GM18873 (cell line): Measurements from ENCODE around the gene TMEM255B.
"Not testable (repeated sequence)": the region's sequence is repeated elsewhere in the genome, so short reads cannot be mapped to it uniquely, and the experiment has no call there.

Experiments used
- ATAC-seq: cut with Tn5 transposase; IDR thresholded peaks from one replicate; pipeline ENCODE4 v1.9.1; 2021; ENCODE audit warnings: mild to moderate bottlenecking, moderate library complexity, moderate number of reproducible peaks; ENCODE audit not compliant: unreplicated experiment, low FRiP score

The TMEM255B gene

DNA sequence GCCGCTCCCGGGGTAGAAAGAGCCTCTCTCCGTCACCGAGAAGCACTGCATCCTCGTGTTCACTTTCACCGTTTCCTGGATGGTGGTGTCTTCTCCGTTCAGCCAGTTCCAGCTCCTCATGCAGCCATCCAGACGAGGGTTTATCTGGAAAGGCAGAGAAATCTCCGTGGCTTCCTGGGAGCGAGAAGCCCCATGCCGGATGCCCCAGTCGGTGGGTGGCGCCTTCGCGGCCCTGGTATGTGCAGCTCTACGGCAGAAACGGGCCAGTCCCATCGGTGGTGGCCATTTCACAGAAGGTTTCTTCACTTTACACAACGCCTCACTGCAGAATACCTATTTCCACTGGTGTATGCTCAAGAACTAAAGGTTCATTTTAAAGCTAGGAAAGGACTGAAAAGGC, 68.0 kb downstream of the TMEM255B start:
- ATAC-seq, result no peak

DNA sequence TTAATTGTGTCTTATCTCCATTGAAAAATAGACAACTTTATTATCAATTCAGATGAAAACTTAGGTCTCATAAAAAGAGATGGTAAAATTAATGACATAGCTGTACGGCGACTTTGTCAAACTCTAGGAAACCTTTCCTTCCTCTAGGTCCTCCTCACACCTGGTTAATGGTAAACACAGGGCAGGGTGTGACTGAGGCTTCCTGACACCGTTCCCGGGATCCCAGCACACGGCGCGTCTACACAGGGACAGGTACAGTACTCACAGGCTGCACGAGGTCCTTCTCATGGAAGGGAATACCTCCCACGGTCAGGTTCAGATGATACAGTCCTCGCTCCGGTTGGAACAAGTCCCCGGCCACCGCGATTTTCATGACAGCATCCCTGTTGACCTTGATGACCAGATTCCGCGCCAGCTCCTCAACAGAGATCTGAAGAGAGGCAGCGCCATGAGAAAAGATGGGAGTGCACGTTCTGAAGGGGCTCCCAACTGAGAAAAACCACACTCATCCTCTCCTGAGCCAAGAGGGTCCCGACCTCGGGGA, 69.3 kb downstream of the TMEM255B start:
- ATAC-seq, result no peak

DNA sequence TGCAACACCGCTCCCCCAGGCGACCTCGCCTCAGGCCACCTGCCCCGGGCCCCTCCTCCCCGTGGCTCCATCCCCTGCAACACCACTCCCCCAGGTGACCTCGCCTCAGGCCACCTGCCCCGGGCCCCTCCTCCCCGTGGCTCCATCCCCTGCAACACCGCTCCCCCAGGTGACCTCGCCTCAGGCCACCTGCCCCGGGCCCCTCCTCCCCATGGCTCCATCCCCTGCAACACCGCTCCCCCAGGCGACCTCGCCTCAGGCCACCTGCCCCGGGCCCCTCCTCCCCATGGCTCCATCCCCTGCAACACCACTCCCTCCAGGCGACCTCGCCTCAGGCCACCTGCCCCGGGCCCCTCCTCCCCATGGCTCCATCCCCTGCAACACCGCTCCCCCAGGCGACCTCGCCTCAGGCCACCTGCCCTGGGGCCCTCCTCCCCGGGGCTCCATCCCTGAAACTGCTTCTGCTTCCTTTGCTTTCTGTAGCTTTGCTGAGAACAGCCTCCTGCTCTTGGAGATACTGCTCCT, 71.5 kb downstream of the TMEM255B start:
- not testable (repeated sequence) for ATAC-seq

DNA sequence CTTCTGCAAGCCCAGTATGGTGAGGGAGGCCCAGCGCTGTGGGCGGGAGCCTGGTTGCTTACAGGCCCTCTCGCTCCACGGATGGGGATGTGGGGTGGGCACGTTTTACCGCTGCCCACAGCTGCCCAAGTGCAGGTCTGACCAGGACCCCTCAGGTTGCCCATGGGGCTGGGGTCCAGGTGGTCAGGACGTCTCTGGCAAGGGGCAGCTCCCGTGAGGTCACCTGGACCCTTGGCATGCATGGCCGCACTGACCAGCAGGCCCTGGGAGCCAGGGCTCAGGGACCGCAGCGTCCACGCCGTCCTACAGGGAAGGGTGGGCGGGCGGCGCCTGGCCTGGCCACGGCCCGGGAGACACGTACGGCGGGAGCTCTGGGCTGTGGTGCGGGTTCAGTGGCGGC, 72.0 kb downstream of the TMEM255B start:
- ATAC-seq, result no peak

GRCh38 chr13:113832205-113832604, 73.2 kb downstream of the TMEM255B start:
- ATAC-seq, result no peak

GRCh38 chr13:113832631-113833030, 73.6 kb downstream of the TMEM255B start:
- no peak for ATAC-seq

GRCh38 chr13:113833111-113833830, 74.2 kb downstream of the TMEM255B start:
- ATAC-seq, result no peak

- ATAC-seq, result not testable (repeated sequence)
Observed at GRCh38 chr13:113834006-113834405, 75.0 kb downstream of the TMEM255B start.

DNA sequence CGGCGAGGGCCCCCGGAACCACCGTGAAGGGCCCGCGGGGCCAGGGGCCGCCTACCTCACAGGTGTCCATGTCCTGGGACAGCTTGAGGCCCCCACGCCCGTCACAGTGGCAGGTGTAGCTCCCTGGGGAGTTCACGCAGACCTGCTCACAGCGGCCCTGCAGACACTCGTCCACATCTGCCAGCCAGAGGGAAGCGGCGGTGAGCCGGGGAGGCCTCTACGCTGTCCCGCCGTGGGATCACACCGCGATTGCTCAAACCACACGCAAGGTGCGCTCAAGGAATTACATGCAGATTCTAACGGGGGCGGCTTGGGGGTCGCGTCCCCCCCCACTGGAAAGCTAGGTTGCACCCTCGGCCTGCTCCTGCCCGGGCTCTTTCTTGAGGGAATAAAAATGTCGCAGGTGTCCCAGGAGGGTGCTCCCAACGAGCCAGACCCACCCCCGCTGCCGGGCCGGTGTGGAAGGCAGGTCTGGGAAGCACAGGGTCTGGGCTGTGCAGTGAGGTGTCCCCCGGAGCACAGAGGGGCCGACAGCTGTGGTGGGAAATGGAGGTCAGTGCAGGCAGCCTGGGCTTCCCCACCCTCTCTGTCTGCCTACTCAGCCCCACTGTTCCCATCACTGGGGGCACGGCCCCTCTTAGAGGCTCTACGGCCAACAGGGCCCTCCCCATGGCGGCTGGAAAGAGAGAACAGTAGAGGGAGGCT, 75.6 kb downstream of the TMEM255B start:
- ATAC-seq, result no peak

GRCh38 chr13:113835461-113836270, 76.6 kb downstream of the TMEM255B start:
- ATAC-seq, result no peak

- no peak for ATAC-seq
Observed at GRCh38 chr13:113836768-113837559, 77.9 kb downstream of the TMEM255B start.

DNA sequence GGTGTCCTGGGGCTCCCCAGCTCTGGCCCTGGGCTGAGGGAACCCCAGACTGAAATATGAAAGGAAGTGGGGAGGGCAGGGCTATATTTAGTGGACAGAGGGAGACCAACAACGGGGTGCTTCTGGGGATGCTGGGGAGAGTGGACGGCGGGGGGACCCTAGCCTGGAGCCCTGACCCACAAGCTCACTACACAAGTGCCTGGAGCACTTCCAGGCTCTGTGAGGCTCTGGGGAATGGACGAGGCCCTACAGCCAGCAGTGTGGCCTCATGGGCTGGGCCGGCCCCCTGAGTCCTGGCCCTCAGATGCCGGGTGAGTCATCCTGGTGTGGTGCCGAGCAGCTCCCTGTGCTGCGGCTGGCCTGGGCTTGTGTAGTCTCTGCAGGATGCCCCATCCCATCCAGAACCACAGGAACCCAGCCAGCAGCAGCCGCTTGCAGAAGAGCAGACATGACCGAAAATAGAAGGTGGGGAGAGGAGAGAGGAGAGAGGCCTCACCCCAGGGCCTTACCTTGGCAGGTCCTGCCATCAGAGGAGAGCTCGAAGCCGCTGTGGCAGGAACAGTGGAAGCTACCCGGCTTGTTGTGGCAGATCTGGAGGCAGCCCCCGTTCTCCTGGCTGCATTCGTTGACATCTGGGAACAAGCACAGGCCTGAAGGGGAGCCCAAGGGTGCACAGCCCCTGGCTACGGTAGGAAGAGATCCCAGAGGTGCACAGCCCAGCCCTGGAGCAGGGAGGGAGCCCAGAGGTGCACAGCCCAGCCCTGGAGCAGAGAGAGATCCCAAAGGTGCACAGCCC, 78.7 kb downstream of the TMEM255B start:
- ATAC-seq, result no peak

DNA sequence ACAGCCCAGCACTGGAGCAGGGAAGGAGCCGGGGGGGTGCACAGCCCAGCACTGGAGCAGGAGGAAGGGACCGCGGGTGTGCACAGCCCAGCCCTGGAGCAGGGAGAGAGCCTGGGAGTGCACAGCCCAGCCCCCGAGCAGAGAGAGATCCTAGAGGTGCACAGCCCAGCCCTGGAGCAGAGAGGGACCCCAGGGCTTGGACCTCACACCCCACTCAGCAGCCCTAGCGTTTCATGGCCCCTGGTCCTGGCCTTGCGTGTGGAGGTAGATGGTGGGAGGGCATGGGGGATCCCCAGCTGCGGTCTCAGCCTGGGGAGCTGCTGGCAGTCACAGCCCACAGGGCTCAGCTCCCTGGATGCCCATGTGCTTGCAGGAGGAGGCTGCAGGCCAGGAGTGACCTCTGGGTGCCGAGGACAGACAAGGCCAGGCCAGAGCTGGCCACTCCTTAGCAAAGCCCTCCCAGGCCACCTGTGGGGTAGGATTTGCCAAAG, 79.7 kb downstream of the TMEM255B start:
- ATAC-seq, result no peak

DNA sequence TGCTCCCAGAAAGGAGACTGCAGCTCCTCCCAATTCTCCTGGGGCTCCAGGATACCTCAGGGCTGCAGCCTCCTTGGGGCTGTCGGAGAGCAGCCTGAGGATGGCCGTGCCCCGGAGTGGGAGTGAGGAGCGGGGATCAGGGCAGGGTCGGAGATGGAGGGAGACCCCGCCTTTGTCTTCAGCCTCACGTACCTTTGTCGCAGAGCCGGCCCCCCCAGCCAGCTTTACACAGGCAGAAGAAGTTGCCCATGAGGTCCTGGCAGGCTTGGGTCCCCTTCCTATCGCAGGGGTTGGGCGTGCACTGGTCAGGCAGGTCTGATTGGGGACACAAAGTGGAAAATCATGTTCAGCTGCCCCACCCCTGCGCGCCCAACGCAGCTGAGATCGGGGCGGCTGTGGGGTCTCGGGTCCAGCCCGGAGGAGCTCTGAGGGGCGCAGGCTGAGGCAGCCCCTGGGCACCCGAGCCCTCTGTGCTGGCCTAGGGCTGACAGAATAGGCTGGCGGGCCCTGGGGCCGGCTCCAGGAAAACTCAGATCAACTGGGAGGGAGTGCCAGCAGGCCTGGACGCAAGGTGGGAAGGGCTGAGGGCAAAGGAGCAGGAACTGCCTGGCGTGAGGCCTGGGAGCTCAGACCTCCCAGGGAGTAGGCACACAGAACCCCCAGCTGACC, 80.6 kb downstream of the TMEM255B start:
- no peak for ATAC-seq

DNA sequence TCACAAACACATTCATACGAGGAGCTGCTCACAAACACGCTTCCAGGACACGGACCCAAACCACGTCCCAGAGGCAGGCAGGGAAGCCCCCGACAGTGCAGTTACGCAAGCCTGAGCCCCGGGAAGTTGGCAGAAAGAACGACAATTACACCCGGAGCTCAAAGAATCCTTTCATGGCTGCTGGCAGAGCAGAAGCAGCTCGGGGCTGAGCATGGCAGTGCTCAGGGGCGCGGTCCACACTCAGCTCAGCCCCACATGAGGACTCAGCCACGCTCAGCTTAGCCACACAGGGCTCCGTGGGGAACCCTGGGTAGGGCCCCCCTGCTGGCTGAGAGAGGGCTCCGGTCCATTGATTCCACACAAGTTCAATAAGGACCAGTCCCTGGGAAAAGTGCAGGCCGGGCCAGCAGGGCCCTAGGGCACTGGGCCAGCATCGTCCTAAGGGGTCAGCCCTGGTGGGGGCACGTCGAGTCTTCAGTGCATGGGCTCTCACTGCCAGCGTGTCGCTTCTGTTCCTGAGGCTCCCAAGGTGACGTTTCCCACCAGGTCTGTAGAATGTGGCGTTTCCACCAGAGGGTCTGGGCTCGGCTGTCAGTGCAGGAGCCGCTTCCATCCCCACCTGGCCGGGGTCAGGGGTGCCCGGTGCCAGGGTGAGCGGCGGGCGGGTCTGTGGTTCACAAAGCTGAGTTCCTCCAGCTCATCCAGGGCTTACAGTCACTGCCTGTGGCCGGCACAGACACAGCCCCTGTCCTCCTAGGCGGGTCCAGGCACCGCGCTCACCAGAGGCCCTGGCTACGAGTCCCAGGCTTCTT, 81.7 kb downstream of the TMEM255B start:
- no peak for ATAC-seq

DNA sequence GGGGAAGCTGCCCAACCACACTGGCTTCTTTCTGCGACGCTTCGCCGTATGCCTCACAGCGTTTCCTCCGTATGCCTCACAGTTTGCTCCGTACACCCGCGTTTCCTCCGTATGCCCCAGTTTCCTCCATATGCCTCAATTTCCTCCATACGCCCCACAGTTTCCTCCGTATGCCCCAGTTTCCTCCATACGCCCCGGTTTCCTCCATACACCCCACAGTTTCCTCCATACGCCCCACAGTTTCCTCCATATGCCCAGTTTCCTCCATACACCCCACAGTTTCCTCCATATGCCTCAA, 82.3 kb downstream of the TMEM255B start:
- no peak for ATAC-seq

DNA sequence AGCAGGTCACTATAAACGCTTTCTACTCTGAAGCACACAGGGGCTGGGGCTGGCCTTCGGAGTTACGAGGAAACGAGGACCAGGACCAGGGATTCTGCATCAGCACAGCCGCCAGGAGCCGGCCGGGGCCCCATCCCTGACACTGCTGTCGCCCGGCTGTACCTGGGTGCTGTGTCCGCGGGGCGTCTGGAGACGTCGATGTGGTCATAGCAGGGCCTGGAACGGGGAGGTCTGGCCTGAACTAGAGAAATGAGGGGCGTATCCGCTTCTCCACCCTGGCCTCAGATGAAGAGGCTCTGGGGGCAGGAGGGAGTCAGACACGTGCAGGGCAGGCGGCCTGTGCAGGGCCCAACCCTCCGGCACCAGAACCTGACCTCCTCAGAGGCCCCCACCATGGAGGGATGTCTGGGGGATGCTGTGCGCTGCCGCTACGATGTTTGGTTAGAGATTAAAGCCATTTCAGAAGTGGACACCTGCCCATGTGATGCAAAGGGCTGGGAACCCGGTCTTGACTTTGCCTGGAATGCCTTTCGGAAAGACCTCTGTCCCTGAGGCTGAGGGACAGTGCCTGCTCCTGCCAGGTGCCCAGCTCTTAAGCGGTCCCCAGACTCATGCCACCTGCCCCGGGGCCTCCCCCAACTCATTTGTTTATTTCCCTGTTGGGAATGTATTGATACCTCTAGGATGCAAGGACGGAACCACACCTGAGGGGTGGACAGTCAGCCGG, 83.5 kb downstream of the TMEM255B start:
- no peak for ATAC-seq
